Astrocyte of the cerebellum (primary cell): ENCODE results near the gene ARMC9.

Experiments
- DNase-seq: peaks from one replicate; pipeline ENCODE4 v3.0.0-alpha.2; 2011; ENCODE audit warnings: low read depth
- H3K4me3 ChIP-seq: 2 replicates; pipeline ENCODE4 v1.5.1; 2011; ENCODE audit warnings: mild to moderate bottlenecking, low read depth, low read length, moderate library complexity
- in situ Hi-C: cut with HindIII; loops from 2 replicates; pipeline ENCODE4 v1.10.0; 2017; ENCODE audit warnings: low sequenced_read_pairs
- TF ChIP-seq, protein P1 (sequence below): IDR thresholded peaks from 2 replicates; pipeline ENCODE4 v1.5.1; 2012; ENCODE audit warnings: low read length, low read depth, moderate library complexity, mild to moderate bottlenecking; ENCODE audit errors: missing control alignments

Gene ARMC9

DNA sequence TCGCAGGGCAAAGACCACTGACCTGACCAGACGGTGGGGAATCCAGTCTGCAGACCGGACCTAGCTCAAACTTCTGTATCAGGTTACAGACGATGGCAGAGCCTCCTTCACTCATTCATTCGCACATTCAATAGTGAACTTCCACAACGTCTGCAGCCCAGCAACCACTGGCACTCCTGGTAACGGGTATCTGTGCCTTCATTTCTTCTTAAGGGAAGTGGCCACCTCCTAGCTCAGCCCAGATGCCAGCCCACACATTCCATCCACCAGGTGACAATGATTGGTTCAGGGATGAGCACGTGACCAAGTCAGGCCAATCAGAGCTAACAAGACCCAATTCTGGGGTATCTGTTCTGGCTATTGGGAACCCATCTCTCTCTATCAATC, 15.9 kb upstream of the ARMC9 start:
- in situ Hi-C loops, result no loop called here
- no peak overlapping the region for H3K4me3 ChIP-seq
- TF ChIP-seq, protein P1, sequence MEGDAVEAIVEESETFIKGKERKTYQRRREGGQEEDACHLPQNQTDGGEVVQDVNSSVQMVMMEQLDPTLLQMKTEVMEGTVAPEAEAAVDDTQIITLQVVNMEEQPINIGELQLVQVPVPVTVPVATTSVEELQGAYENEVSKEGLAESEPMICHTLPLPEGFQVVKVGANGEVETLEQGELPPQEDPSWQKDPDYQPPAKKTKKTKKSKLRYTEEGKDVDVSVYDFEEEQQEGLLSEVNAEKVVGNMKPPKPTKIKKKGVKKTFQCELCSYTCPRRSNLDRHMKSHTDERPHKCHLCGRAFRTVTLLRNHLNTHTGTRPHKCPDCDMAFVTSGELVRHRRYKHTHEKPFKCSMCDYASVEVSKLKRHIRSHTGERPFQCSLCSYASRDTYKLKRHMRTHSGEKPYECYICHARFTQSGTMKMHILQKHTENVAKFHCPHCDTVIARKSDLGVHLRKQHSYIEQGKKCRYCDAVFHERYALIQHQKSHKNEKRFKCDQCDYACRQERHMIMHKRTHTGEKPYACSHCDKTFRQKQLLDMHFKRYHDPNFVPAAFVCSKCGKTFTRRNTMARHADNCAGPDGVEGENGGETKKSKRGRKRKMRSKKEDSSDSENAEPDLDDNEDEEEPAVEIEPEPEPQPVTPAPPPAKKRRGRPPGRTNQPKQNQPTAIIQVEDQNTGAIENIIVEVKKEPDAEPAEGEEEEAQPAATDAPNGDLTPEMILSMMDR, result no peak
- DNase-seq, result no peak

DNA sequence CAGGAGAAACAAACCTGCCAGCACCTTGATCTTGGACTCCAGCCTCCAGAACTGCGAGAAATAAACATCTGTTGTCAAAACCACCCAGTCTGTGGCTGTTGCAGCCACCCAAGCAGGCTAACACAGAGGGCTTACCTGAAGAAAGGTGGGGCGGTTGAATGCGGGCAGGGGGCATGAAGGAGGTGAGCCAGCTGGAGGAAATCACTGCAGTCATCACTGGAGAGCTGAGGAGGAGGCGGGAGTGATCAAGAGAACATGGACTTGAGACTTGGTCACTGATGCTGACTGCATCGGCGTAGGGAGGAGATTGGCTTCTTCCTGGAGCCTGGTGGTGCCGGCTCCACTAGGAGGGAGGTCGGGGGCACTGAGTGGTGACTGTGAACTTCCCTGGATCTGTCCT, 14.6 kb upstream of the ARMC9 start:
- in situ Hi-C loops, result no loop called here
- DNase-seq, result no peak
- TF ChIP-seq, protein P1, result no peak
- H3K4me3 ChIP-seq, result no peak overlapping the region

DNA sequence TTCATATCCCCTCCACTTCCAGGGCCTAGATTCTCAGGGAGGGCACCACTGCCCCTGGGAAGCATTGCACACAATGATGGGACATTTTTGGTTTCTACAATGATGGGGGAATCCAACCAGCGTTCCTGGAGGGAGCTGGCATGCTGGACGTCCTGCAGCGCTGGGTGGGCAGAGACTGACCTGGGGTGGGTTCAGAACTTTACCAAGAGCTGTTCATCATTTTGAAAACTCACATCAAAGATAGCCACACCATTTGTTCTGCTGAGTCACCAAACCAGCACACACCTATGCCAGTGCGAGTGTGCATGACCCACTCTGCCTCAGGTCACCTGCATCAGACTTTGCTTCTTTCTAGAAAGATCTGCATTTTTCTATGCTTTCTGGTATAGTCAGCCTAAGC, 14.1 kb upstream of the ARMC9 start:
- in situ Hi-C loops, result no loop called here
- H3K4me3 ChIP-seq, result no peak overlapping the region
- no peak for DNase-seq
- TF ChIP-seq, protein P1, result no peak

DNA sequence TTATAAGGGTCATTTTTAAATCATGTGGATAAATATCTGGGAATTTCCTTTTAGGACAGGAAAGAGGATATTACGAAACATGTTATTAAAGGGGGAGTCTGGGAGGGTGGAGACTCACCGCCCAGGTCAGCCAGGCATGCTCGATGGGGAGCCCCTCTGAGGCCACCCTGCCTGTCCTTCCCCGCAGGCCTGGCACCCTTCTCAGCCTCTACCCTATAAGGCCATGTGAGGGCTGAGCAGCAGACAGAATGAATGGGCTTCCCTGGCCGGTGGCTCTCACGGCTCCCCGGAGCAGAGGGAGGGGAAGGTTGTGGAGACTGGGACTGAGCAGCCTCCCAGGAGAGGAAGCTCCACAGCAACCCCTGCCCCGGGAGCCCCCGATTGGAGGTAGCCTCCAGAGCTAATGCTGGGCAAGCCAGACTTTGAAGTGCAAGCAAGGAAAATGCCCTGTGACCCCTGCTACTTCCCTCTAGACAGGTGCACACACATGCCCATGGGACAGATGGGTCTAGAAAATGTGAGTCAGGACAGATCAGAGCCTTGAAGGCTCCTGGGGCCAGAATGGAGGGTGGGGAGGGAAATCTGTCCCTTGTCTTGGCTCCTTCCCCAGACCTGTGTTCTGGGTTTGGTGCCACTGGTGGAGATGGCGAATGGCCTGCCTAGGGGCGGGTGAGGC, 13.2 kb upstream of the ARMC9 start:
- in situ Hi-C loops, result no loop called here
- DNase-seq, result no peak
- TF ChIP-seq, protein P1, result no peak
- H3K4me3 ChIP-seq, result no peak overlapping the region

DNA sequence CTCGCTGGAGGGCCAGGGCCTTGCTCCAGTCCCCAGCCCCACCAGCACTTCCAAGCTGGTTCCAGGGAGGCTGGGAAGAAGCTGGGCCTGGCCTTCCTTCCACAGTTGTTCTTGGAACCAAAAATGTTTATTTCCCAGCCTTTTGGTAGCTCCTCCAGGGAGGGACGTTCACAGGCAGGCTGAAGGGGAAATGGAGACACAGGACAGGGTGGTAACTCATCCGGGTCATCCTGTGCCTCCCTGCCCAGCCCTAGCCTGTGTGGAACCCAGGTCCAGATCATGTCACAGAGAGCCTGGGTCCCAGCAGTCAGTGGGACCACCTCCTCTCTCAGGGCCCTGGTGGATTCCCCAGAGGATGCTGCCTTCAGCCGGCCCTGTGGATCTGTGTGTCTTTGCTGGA, 12.5 kb upstream of the ARMC9 start:
- no peak overlapping the region for H3K4me3 ChIP-seq
- in situ Hi-C loops, result no loop called here
- DNase-seq, result no peak
- TF ChIP-seq, protein P1, result no peak

DNA sequence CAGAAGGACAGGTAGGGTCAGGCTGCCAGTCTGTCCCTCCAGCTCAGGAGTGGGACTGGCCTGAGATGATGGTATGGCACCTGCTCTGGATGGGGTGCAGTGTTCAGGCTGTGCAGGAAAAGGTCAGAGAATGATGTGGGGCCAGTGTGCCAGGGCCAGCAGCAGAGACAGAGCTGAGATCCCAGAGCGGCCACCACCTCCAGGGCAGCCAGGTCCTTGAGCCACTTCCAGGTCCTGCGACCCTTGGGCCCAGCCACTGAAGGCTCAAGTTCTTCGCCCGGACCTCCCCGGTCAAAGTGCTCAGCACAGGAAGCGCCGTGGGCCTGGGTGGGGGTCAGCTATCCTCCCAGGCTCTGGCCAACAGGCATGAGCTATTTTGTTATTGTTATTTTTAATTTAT, 12.1 kb upstream of the ARMC9 start:
- TF ChIP-seq, protein P1, result no peak
- in situ Hi-C loops, result no loop called here
- H3K4me3 ChIP-seq, result no peak overlapping the region
- no peak for DNase-seq
